Heart right ventricle (tissue), 16 donors: Measurements from ENCODE around the gene PGBD5. TPM values are rescaled to one million over a fixed set of nuclear protein-coding genes. Genes with fewer than 3 reads are reported as not detected.

Experiments used
- ATAC-seq, 8 donors: fragments of 200-7000 bp; cut with Tn5 transposase; one replicate each; pipeline ENCODE4 v1.9.1; 2020; ENCODE audit warnings: mild to moderate bottlenecking in 8 of 8, moderate library complexity in 8 of 8, moderate number of reproducible peaks in 1 of 8
- DNase-seq, 2 donors: peaks; one replicate each; pipeline ENCODE4 v3.0.0-alpha.2; 2020
- H3K27ac ChIP-seq, 10 donors: fragments of 200-600 bp; sonication (generic) in 2 of 10; one replicate each; pipeline versions ENCODE4 v1.5.0 to v1.8.0; 2020 to 2022; ENCODE audit warnings: mild to moderate bottlenecking in 3 of 10
- H3K27me3 ChIP-seq, 7 donors: fragments of 200-600 bp; one replicate each; pipeline ENCODE4 v1.8.0; 2021 to 2022; ENCODE audit warnings: mild to moderate bottlenecking in 2 of 7
- H3K36me3 ChIP-seq, 9 donors: fragments of 200-600 bp; sonication (generic) in 1 of 9; one replicate each; pipeline versions ENCODE4 v1.5.0 to v1.8.0; 2020 to 2022; ENCODE audit warnings: mild to moderate bottlenecking in 2 of 9
- H3K4me1 ChIP-seq, 9 donors: fragments of 200-600 bp; sonication (generic) in 1 of 9; one replicate each; pipeline versions ENCODE4 v1.5.0 to v1.8.0; 2020 to 2022; ENCODE audit warnings: mild to moderate bottlenecking in 4 of 9
- H3K4me3 ChIP-seq, 10 donors: fragments of 200-600 bp; sonication (generic) in 2 of 10; one replicate each; pipeline versions ENCODE4 v1.5.0 to v1.8.0; 2020 to 2022; ENCODE audit warnings: mild to moderate bottlenecking in 7 of 10, moderate library complexity in 2 of 10
- H3K9me3 ChIP-seq, 11 donors: fragments of 200-600 bp in 10 of 11; sonication (generic) in 2 of 11; one replicate each; pipeline versions ENCODE4 v1.5.0 to v1.8.0; 2013 to 2022; ENCODE audit warnings: mild to moderate bottlenecking in 2 of 11, control low read depth in 1 of 11, moderate library complexity in 1 of 11
- WGBS, 2 donors: extraction: QIAGEN DNeasy Blood & Tissue Kit; methylation state at CpG; one replicate each; pipeline ENCODE4 v1.1.7; 2013; ENCODE audit warnings: inconsistent platforms in 1 of 2; 5-methylcytosine and 5-hydroxymethylcytosine counted together
- intact Hi-C, 10 donors: fragments of 100-400 bp; cut with DNase I; formaldehyde crosslinking; loops; one replicate each; pipeline versions ENCODE4 v1.11.1 to v1.14.2; 2022
- polyA plus RNA-seq, 2 donors: library from polyadenylated mRNA; stranded (reverse); fragments of 200-250 nt; gene quantifications; one replicate each; pipeline ENCODE4 v1.2.3, GENCODE V29; 2013
- total RNA-seq, 10 donors: library from RNA; stranded (reverse); fragmentation: NEBNext Ultra II Directional in 3 of 10; extraction: Animal tissue kit (Norgen Biotek cat#: 25700) in 3 of 10; gene quantifications; one replicate each; pipeline versions ENCODE4 v1.2.1 to v1.2.4, GENCODE V29; 2021 to 2023
- TF ChIP-seq, protein P1 (sequence below), 9 donors: fragments of 200-600 bp; sonication (generic) in 2 of 9; IDR thresholded peaks; one replicate each; pipeline versions ENCODE4 v1.5.0 to v1.8.0; 2021 to 2022; ENCODE audit warnings: antibody characterized with exemption in 9 of 9, mild to moderate bottlenecking in 5 of 9, moderate library complexity in 1 of 9
- donor health status: Arrhythmogenic right ventricular cardiomyopathy.
- donor health status: ischemic (EF 13 %, LVEDD 7.1; RV severe dilation, severe dysfunction).
- donor health status: healthy with polysubstance abuse.
- donor health status: DM: no; HTN: yes; CAD: no.
- donor health status: DM: no; HTN: no; CAD: no.
- donor health status: ischemic (EF 25% LVEDD 6.9; RV normal size, moderate dysfunction).
- donor health status: ischemic (EF 25% LVEDD 5.7; RV mildly dilated, moderate dysfunction).
- donor health status: healthy.
- donor health status: DM: yes; HTN: yes; CAD: no.
- donor health status: Ischemic cardiomyopathy.
- donor health status: ischemic (EF 35%, LVEDD 5.7; RV mildly dilated, moderate dysfunction).
- donor health status: nonischemic (EF 11% LVEDD 7.7; RV severe dilation, severe dysfunction).
- donor health status: DM: yes; HTN: yes; CAD: no.
- donor health status: PGD.
- donor health status: ischemic (EF 29% LVEDD 5.4; RV normal size, mild dysfunction).
- donor health status: nonischemic (EF 23%, LVEDD 6.1; RV moderate dilation, normal function).

The PGBD5 gene
- total and polyA plus RNA-seq, 12 donors = 0.52 to 11.4 (median 7.9) TPM

DNA sequence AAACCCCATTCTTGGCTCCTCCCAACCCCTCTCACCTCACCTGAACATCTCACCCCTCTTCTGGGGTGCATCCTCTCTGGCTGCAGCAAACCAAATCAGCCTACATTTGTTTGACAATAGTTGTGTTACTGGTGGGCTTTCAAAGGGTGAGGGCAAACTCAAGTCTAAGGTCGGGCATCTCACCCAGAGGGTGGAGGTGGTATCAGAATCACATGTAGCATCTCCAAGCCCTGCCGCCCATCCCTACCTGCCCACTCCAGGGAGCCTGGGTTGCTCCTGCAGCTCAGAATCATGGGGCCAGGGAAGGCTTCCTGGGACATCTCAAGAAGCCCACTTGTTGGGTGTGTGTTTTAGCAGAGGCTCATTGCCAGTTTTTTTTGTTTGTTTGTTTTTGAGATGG, 35.8 kb downstream of the PGBD5 start:
- H3K9me3 ChIP-seq = no peaks in the 10 kb centered on the region
- TF ChIP-seq, protein P1, sequence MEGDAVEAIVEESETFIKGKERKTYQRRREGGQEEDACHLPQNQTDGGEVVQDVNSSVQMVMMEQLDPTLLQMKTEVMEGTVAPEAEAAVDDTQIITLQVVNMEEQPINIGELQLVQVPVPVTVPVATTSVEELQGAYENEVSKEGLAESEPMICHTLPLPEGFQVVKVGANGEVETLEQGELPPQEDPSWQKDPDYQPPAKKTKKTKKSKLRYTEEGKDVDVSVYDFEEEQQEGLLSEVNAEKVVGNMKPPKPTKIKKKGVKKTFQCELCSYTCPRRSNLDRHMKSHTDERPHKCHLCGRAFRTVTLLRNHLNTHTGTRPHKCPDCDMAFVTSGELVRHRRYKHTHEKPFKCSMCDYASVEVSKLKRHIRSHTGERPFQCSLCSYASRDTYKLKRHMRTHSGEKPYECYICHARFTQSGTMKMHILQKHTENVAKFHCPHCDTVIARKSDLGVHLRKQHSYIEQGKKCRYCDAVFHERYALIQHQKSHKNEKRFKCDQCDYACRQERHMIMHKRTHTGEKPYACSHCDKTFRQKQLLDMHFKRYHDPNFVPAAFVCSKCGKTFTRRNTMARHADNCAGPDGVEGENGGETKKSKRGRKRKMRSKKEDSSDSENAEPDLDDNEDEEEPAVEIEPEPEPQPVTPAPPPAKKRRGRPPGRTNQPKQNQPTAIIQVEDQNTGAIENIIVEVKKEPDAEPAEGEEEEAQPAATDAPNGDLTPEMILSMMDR (IDR thresholded peaks at IDR 0.05) = no peak
- WGBS, 2 donors = 85 to 89% methylated on average over 2 of the region's 2 CpGs
- ATAC-seq (no peak), DNase-seq (no peak)
- intact Hi-C loops = no loop called here
- no peaks in the 10 kb centered on the region for H3K27me3 ChIP-seq
- H3K4me1 ChIP-seq = peaks cover 0 to 22% (median 10%) of the 10 kb centered on the region in 9 donors
- no peaks in the 10 kb centered on the region for H3K36me3 ChIP-seq
- no peak overlapping the region for H3K4me3 ChIP-seq
- H3K27ac ChIP-seq = no peak overlapping the region

- intact Hi-C loops = no loop called here
Measured at GRCh38 chr1:230387876-230388275, 38.3 kb downstream of the PGBD5 start.

DNA sequence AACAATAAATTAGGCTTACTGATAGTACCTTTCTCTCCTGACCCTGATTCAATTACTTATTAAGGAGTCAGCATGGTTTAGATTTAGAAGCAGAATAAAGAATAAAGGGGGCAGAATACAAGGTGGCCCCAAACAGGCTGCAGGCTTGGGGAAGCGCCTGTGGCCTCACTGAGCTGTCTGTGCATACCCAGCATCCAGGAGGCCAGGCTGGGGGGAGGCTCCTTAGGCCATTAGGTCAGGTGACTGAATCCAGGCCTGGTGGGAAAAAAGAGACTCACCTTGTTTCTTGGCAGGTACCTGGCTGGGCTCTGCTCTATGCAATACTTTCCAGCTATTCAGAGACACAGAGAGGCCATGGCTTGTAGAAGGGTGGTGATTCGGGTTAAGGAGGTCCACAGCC, 38.8 kb downstream of the PGBD5 start:
- peaks cover 0 to 18% (median 10%) of the 10 kb centered on the region in 9 donors for H3K4me1 ChIP-seq
- H3K27ac ChIP-seq = peak overlapping the region in 1 of 10 donors; percentile 26
- TF ChIP-seq, protein P1 (IDR thresholded peaks at IDR 0.05) = no peak
- H3K9me3 ChIP-seq = no peaks in the 10 kb centered on the region
- H3K27me3 ChIP-seq = no peaks in the 10 kb centered on the region
- H3K36me3 ChIP-seq = no peaks in the 10 kb centered on the region
- no peak overlapping the region for H3K4me3 ChIP-seq
- DNase-seq (no peak), ATAC-seq (peak in 2 of 8 donors; percentile 39 to 47)
- WGBS, 2 donors = 93 to 96% methylated on average over 2 of the region's 2 CpGs
- intact Hi-C loops = no loop called here

More at GRCh38 chr1:230387876-230388275, 38.3 kb downstream of the PGBD5 start:
- DNase-seq (no peak), ATAC-seq (no peak)
- Histone ChIP-seq H3K36me3 (no peaks in the 10 kb centered on the region), H3K4me3 (no peak overlapping the region), H3K27ac (no peak overlapping the region), H3K4me1 (peaks cover 0 to 22% (median 10%) of the 10 kb centered on the region in 9 donors), H3K27me3 (no peaks in the 10 kb centered on the region), H3K9me3 (no peaks in the 10 kb centered on the region)
- TF ChIP-seq, protein P1 (IDR thresholded peaks at IDR 0.05) = no peak
- WGBS, 2 donors = 95 to 96% methylated on average over 12 of the region's 12 CpGs

- DNase-seq (no peak), ATAC-seq (peak in 1 of 8 donors; percentile 52)
- H3K27ac ChIP-seq = peak overlapping the region in 1 of 10 donors; percentile 26
- no peak overlapping the region for H3K4me3 ChIP-seq
- intact Hi-C loops = no loop called here
- TF ChIP-seq, protein P1 (IDR thresholded peaks at IDR 0.05) = no peak
- no peaks in the 10 kb centered on the region for H3K36me3 ChIP-seq
- WGBS, 2 donors = 38 to 46% methylated on average over 6 of the region's 6 CpGs
- H3K9me3 ChIP-seq = no peaks in the 10 kb centered on the region
- H3K27me3 ChIP-seq = no peaks in the 10 kb centered on the region
- peaks cover 0 to 18% (median 10%) of the 10 kb centered on the region in 9 donors for H3K4me1 ChIP-seq
Measured at GRCh38 chr1:230386637-230387262, 39.4 kb downstream of the PGBD5 start.
